ENCODE data around the gene MVB12B.

DNA sequence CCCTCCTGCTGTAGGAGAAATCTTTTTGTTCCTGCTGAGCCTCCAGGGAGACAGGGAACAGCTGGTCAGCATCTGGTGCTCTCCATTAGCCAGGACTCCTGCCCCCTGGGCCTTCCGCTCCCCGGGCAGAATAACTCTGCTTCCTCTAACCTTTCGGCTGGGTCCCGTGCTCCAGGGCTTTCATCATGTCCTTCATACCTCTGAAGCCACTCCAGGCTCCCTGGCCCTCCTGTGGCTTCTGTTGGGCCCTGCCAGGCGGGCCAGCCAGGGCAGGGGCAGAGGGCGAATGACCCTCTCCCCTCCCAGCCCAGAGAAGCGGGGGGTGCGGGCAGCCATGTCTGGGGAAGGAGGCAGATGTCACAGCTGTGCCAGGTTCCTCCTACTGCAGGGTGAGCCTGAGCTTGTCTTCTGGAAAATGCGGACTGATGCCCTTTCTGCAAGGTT is 205.4 kb downstream of the MVB12B start:
- TF ChIP-seq, protein P1, sequence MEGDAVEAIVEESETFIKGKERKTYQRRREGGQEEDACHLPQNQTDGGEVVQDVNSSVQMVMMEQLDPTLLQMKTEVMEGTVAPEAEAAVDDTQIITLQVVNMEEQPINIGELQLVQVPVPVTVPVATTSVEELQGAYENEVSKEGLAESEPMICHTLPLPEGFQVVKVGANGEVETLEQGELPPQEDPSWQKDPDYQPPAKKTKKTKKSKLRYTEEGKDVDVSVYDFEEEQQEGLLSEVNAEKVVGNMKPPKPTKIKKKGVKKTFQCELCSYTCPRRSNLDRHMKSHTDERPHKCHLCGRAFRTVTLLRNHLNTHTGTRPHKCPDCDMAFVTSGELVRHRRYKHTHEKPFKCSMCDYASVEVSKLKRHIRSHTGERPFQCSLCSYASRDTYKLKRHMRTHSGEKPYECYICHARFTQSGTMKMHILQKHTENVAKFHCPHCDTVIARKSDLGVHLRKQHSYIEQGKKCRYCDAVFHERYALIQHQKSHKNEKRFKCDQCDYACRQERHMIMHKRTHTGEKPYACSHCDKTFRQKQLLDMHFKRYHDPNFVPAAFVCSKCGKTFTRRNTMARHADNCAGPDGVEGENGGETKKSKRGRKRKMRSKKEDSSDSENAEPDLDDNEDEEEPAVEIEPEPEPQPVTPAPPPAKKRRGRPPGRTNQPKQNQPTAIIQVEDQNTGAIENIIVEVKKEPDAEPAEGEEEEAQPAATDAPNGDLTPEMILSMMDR (conservative IDR thresholded peaks at IDR 0.05 in 1 of 2, IDR thresholded peaks at IDR 0.05 in 1 of 2; ENCODE audit: low read depth in 1 of 2, low read length in 2 of 2): no peak
- no peak for TF ChIP-seq EZH2 (IDR thresholded peaks at IDR 0.05; ENCODE audit: low read length, missing control alignments)

Data from fibroblast of lung (primary cell).